T-helper 1 cell treated with Interleukin-12 subunit alpha and Interleukin-12 subunit beta and Interleukin-4 antibody, amounts not matched to agents 30 ng/mL and 1 ng/mL, for 36 hours (primary cell): ENCODE data around the gene HDAC1. TPM values are rescaled to one million over a fixed set of nuclear protein-coding genes. Genes with fewer than 3 reads are reported as not detected.
"Not testable (repeated sequence)": the region's sequence is repeated elsewhere in the genome, so short reads cannot be mapped to it uniquely, and the experiment has no call there.

Source experiments
- intact Hi-C: fragments of 100-400 bp; cut with micrococcal nuclease; formaldehyde crosslinking; loops from one replicate; pipeline ENCODE4 v1.15.1; 2024
- total RNA-seq: library from RNA; stranded (reverse); gene quantifications from 2 replicates; pipeline ENCODE4 v1.2.3, GENCODE V29; 2022

Gene HDAC1
- total RNA-seq, 1 donor from 2014 or later: 208 TPM

DNA sequence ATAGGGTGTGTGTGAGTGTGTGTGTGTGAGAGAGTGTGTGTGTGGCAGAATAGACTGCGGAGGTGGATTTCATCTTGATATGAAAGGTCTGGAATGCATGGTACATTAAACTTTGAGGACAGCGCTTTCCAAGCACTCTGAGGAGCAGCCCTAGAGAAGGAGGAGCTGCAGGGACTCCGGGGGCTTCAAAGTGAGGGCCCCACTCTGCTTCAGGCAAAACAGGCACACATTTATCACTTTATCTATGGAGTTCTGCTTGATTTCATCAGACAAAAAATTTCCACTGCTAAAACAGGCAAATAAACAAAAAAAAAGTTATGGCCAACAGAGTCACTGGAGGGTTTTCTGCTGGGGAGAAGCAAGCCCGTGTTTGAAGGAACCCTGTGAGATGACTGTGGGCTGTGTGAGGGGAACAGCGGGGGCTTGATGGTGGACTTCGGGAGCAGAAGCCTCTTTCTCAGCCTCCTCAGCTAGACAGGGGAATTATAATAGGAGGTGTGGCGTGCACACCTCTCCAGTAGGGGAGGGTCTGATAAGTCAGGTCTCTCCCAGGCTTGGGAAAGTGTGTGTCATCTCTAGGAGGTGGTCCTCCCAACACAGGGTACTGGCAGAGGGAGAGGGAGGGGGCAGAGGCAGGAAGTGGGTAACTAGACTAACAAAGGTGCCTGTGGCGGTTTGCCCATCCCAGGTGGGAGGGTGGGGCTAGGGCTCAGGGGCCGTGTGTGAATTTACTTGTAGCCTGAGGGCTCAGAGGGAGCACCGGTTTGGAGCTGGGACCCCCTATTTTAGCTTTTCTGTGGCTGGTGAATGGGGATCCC, 18.3 kb upstream of the HDAC1 start:
- intact Hi-C loops: loop anchor here (1.0 to 2.0 kb wide), 2 partner anchors 17 to 18 kb away; no protein-coding TSS in a partner anchor

DNA sequence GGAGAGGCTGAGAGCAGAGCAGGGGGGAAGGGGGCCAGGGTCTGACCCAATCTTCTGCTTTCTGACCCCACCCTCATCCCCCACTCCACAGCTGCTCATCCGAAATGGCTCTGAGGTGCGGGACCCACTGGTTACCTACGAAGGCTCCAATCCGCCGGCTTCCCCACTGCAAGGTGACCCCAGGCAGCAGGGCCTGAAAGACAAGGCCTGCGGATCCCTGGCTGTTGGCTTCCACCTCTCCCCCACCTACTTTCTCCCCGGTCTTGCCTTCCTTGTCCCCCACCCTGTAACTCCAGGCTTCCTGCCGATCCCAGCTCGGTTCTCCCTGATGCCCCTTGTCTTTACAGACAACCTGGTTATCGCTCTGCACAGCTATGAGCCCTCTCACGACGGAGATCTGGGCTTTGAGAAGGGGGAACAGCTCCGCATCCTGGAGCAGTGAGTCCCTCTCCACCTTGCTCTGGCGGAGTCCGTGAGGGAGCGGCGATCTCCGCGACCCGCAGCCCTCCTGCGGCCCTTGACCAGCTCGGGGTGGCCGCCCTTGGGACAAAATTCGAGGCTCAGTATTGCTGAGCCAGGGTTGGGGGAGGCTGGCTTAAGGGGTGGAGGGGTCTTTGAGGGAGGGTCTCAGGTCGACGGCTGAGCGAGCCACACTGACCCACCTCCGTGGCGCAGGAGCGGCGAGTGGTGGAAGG, 17.1 kb upstream of the HDAC1 start:
- intact Hi-C loops: no loop called here

DNA sequence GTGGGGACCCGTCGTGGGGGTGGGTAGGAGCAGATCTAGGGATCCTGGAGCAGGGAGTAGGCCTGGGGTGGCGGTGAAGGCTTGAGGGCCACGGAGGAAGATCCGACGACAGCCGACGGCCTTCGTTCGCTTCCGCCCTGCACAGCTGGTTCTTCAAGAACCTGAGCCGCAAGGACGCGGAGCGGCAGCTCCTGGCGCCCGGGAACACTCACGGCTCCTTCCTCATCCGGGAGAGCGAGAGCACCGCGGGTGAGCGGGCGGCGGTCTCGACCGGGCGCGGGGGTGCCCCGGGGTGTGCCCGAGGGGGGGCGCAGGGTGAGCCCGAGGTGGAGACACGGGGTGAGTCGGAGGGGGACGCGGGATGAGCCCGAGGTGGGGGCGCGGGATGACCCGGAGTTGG, 16.5 kb upstream of the HDAC1 start:
- intact Hi-C loops: no loop called here

DNA sequence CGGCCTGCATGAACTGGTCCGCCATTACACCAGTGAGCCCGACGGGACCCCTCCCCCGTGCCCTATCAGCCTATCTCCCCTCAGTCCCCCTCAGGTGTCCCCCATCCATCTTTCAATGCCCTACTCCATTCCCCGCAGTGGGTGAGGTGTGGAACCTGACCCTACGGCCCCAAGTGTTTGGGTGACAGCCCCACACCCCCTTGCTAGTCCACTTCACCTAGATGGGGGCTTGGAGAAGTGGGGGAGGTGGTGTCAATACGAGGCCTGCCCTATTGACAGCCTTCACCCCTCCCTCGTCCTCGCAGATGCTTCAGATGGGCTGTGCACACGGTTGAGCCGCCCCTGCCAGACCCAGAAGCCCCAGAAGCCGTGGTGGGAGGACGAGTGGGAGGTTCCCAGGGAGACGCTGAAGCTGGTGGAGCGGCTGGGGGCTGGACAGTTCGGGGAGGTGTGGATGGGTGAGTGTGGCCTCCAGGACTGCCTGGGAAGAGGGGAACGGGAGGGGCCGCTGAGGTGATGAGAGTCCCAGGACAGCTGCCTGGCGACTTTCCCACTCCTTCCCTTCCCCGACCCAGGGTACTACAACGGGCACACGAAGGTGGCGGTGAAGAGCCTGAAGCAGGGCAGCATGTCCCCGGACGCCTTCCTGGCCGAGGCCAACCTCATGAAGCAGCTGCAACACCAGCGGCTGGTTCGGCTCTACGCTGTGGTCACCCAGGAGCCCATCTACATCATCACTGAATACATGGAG, 15.7 kb upstream of the HDAC1 start:
- intact Hi-C loops: no loop called here

DNA sequence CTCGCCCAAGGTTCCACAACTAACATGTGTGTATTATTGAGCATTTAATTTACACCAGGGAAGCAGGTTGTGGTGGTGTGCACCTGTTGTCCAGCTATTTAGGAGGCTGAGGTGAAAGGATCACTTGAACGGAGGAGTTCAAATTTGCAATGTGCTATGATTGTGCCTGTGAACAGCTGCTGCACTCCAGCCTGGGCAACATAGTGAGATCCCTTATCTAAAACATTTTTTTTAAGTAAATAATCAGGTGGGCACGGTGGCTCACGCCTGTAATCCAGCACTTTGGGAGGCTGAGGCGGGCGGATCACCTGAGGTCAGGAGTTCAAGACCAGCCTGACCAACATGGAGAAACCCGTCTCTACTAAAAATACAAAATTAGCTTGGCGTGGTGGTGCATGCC, 7.1 kb upstream of the HDAC1 start:
- intact Hi-C loops: not testable (repeated sequence)

DNA sequence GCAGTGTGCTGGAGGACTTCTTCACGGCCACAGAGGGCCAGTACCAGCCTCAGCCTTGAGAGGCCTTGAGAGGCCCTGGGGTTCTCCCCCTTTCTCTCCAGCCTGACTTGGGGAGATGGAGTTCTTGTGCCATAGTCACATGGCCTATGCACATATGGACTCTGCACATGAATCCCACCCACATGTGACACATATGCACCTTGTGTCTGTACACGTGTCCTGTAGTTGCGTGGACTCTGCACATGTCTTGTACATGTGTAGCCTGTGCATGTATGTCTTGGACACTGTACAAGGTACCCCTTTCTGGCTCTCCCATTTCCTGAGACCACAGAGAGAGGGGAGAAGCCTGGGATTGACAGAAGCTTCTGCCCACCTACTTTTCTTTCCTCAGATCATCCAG, 6.2 kb upstream of the HDAC1 start:
- intact Hi-C loops: no loop called here

DNA sequence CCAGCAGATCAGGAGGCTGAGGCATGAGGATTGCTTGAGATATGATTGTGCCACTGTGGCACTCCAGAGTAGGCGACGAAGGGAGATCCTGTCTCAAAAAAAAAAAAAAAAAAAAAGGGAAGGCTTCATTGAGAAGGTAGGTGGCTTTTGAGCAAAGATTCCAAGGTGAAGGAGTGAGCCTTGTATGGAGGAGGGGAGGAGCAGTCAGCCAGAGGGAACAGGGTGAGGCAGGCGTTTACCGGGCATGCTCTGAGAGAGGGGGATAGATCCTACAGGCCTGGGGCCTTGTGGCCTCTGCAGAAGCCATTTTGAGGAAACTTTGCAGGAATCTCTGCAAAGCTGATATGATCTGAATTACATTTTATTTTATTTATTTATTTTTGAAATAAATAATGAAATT, 5.1 kb upstream of the HDAC1 start:
- intact Hi-C loops: no loop called here

DNA sequence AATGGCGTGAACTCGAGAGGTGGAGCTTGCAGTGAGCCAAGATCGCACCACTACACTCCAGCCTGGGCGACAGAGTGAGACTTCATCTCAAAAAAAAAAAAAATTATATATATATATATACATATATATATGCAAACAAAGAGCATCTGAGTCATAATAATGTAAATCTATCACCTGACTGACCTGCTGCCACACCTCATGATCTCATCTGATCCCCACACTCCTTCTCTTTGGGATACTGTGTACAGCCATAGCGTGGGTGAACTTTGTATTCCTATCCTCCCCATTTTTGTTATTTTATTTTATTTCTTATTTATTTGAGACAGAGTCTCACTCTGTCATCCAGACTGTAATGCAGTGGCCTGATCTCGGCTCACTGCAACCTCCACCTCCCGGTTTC, 2.6 kb upstream of the HDAC1 start:
- intact Hi-C loops: no loop called here

DNA sequence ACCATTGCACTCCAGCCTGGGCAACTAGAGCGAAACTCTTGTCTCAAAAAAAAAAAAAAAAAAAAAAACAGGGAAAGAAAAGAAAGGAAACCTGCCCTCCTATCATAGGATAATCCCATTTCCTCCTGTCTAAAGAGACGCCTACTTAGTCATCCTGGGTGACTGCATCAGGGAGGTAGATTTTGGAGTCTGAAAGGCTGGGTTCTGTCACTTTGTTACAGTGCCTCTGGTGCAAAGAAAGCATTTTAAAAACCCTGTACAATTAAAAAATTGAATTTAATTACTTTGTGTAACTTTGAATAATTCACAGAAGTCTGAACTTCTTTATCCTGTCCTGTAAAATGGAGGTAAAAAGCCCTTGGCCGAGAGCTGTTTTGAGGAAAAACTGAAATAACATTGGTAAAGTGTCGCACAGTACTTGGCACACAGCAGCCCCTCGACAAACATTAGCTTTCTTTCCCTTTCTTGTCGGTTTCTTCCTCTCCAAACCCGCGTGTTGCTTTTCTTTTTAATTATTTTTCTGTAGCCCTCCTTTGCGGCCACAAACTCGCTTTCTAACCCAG, 657 bp upstream of the HDAC1 start:
- intact Hi-C loops: loop anchor here (1.0 to 5.0 kb wide), 6 partner anchors 18 to 274 kb away; partner anchors contain the start of genes EIF3I, MARCKSL1 and TMEM234

DNA sequence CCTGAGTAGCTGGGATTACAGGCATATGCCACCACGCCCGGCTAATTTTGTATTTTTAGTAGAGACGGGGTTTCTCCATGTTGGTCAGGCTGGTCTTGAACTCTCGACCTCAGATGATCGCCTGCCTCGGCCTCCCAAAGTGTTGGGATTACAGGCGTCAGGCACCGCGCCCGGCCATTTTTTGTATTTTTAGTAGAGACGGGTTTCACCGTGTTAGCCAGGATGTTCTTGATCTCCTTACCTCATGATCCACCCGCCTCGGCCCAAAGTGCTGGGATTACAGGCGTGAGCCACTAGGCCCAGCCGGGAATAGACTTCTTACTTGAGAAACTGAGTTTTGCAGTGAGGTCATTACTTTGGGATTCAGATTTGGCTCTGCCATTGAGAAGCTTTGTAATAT, 6.3 kb downstream of the HDAC1 start:
- intact Hi-C loops: not testable (repeated sequence)

DNA sequence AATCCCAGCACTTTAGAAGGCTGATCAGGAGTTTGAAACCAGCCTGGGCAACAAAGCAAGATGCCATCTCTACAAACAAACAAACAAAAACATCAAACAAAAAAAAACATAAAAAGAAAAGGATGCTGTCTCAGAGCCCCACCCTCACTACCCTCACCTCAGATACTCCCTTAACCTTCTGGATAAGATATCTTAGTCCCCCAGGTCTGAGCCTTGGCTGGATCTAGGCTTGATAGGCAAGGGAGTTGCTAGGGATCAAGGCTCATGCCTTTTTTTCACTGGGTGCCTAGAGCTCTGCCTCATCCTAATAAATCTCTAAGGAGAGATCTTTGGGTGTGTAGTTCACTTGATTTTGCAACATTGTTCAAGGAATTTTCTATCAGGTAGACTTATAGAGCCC, 7.4 kb downstream of the HDAC1 start:
- intact Hi-C loops: no loop called here

DNA sequence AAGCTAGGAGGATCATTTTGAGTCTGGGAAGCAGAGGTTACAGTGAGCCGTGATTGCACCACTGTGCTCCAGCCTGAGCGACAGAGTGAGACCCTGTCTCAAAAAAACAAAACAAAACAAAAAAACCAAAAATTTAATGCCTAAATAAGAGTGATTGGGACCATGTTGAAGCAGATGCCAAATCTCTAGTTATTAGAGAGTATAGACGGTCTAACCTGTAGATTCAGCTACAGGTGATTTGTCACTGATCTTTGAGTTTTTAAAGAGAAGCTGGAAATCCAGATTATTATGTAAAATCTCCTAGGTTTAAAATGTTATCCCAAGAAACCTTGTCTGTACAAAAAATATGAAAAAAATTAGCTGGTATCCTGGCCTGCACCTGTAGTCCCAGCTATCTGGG, 11.5 kb downstream of the HDAC1 start:
- intact Hi-C loops: no loop called here

DNA sequence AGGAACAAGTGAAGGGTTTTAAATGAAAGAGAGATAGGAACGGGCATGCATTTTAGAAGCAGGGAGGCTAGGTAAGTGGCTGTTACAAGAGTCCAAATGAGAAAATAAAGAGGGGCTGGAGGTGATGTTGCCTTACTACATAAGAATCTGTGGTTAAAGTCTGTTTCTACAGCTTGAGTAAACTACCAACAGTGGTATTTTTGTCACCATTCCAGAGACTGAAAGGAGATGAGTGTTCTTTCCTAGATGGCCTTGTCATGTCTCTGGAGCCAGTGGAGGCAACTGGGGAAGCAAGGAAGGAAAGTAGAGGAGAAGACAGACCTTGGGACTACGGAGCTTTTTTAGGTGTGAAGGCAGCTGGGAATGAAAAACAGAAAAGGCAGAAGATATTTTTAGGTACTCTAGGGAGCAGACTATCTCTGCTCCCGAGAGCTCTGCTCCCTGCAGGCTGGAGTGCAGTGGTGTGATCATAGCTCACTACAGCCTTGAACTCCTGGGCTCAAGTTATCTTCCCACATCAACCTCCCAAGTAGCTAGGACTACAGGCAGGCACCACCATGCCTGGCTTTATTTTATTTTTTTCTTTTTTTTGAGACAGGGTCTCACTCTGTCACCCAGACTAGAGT, 12.2 kb downstream of the HDAC1 start:
- intact Hi-C loops: no loop called here

DNA sequence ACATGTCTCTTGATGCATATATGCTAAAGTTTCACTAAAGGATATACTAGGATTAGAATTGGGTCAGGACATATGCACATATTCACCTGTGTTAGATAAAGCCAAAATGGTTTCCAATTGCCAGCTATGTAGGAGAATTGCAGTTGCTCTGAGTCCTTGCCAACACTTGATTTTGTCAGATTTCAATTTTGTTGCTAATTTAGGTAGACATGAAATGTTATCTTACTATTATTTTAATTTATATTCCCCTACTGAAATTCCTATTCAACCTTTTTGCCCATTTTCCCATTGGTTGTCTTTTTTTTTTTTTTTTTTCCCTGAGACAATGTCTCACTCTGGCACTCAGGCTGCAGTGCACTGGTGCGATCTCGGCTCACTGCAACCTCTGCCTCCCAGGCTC, 13.4 kb downstream of the HDAC1 start:
- intact Hi-C loops: no loop called here

DNA sequence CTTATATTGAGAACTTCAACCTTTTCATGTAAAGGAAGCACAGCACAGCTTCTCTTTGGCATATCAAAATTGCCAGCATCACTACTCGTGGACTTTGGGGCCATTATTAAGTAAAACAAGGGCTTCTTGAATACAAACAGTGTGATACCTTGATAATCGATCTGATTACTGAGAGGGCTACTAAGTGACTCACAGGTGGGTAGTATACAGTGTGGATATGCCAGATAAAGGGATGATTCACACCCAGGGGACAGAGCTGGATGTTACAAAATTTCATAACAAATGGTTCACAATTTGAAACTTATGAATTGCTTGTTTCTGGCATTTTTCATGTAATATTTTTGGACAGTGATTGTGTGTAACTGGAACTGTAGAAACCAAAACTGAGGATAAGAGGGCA, 15.4 kb downstream of the HDAC1 start:
- intact Hi-C loops: no loop called here

DNA sequence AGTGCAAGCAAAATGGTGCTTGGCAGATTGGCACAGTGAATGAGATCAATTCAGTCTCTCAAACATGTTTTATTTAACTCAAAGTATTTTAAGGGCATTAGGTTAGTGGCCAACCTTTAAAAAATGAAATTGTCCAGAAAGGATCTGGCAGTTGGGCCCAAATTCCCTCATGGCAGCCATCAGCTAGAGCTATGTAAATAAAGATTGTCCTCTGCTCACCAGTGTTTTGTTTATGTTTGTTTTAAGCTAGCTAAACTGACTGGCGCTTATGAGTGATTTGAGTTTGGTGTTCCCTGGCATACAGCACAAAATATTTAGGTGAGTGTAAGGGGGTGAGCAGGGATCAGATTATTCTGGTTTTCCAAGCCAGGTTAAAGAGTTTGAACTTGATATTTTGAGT, 18.1 kb downstream of the HDAC1 start:
- intact Hi-C loops: no loop called here

DNA sequence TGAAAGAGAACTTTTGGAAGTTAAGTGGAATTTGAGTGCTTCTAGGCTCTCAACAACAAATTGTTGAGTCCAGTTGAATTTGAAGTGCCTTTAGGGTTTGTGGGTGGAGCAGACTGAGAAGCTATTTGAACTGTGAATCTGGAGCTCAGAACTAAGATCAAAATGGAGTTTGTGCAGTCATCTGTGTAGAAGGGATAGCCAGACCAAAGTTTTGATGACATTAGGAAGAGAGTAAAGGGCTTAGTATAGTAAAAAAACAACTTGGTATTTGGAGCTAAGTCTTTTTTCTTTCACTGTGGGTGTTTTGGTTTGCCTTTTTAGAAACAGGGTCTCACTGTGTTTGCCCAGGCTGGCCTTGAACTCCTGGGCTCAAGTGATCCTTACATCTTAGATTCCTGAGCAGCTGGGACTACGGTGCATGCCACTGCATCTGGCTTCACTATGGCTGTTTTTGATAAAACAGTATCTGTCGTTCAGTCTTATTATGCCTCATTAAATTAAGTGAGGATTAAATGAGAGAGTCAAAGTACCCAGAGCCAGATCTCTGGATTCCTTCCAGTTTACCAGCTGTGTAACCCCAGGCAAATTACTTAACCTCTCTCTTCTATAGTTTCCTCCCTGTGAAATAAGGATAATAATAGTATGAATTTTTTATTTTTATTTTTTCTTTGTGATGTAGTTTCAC, 20.0 kb downstream of the HDAC1 start:
- intact Hi-C loops: no loop called here

DNA sequence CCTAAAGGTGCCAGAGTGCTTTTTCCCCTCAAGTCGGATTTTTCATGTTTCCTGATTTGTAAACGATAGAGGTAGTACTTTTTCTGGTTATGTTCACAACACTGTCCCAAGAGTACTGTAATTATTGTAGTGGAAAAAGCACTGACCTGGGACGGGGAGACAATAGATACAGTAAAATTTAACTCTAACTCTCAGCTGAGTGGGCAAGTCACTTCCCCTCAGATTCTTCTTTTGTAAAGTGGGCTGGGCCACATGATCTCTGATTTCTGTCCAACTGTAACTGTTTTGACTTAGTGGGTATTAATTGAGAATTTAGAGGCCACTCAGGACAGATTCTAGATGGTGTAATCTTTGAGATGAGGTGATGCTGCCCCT, 25.0 kb downstream of the HDAC1 start:
- intact Hi-C loops: no loop called here

DNA sequence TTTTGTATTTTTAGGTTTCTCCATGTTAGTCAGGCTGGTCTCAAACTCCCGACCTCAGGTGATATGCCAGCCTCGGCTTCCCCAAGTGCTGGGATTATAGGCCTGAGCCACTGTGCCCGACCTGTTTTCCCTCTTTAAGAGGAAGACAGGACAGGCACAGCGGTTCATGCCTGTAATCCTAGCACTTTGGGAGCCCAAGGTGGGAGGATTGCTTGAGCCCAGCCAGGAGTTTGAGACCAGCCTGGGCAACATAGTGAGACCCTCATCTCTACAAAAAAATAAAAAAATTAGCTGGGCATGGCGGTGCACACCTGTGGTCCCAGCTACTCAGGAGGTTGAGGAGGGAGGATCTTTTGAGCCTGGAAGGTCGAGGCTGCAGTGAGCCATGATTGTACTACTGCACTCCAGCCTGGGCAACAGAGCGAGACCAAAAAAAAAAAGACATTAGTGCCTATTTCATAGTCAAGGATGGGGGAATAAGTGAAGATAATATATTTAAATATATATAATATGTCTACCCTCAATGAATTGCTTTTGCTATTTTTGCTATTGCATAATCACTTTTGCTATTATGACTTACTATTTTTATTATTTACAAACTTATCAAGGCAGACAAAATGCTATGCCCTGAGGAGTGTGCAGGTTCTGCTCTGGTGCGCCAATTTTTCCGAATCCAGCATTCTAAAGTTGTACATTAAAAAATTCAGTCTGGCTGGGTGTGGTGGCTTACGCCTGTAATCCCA, 26.4 kb downstream of the HDAC1 start:
- intact Hi-C loops: no loop called here

DNA sequence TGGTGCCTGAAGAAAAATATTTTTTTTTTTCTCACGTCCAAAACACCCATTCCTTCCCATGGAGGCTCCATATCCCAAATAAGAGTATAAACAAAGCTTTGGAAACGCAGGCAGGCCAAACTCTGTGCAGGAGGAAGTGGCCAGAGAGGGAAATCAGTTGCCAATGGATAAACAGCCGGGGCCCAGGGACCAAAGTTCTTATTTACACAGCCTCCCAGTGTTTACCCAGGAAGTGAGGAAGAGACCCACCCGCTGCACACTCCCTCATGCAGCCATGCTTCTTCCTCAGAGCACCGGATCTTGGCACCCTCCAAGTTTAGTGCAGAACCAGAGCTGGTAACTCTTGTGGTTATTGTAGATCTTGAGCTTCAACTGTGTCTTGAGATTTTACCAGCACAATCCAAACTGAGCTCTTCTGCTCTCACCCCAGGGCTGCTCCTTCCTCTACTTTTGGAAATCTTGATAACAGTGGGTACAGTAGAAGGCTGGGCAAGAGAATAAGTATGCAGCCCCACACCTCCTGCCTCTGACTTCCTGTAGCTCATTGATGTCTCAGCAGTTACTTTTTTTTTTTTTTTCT, 29.9 kb downstream of the HDAC1 start:
- intact Hi-C loops: loop anchor here (1.0 to 5.0 kb wide), 3 partner anchors 14 to 65 kb away; partner anchors contain the start of gene MARCKSL1
